GM20000 (cell line): ENCODE measurements around the gene CFL1.
"Not testable (repeated sequence)": the region's sequence is repeated elsewhere in the genome, so short reads cannot be mapped to it uniquely, and the experiment has no call there.

Experiments used
- DNase-seq: peaks from one replicate; pipeline ENCODE4 v3.0.0; 2012; ENCODE audit warnings: low spot score
- CTCF ChIP-seq: IDR thresholded peaks from 2 replicates; pipeline ENCODE4 v1.5.1; 2012; ENCODE audit warnings: mild to moderate bottlenecking, control low read depth; ENCODE audit errors: extremely low read depth, missing control alignments

CFL1 gene

GRCh38 chr11:65847746-65848145, 10.2 kb downstream of the CFL1 start:
- no peak for TF ChIP-seq CTCF
- no peak for DNase-seq

GRCh38 chr11:65844231-65844872, 13.6 kb downstream of the CFL1 start:
- no peak for TF ChIP-seq CTCF
- DNase-seq: no peak

- DNase-seq: no peak
Measured at GRCh38 chr11:65843811-65844210, 14.2 kb downstream of the CFL1 start.

GRCh38 chr11:65842144-65842543, 15.8 kb downstream of the CFL1 start:
- no peak for TF ChIP-seq CTCF
- no peak for DNase-seq

More at GRCh38 chr11:65843811-65844210, 14.2 kb downstream of the CFL1 start:
- TF ChIP-seq CTCF: no peak

GRCh38 chr11:65834202-65834601, 23.8 kb downstream of the CFL1 start:
- TF ChIP-seq CTCF: no peak
- no peak for DNase-seq

GRCh38 chr11:65833297-65834030, 24.5 kb downstream of the CFL1 start, which contains the start of gene SNX32:
SNX32 (plus strand) TSS chr11:65833963; CDS start chr11:65834066, 103 bp downstream.
- TF ChIP-seq CTCF: no peak
- DNase-seq: peak; percentile 98

- not testable (repeated sequence) for DNase-seq
Measured at GRCh38 chr11:65832231-65832630, 25.7 kb downstream of the CFL1 start.
